Measurements from ENCODE around the gene RARRES2. TPM values are rescaled to one million over a fixed set of nuclear protein-coding genes. Genes with fewer than 3 reads are reported as not detected.
A peak's percentile ranks its signal among the peaks of the same experiment; 100 is the strongest.
"Not testable (repeated sequence)": the region's sequence is repeated elsewhere in the genome, so short reads cannot be mapped to it uniquely, and the experiment has no call there.

The RARRES2 gene
- polyA plus RNA-seq (ENCODE audit: insufficient read length in 3 of 3), result 10 to 100 TPM; 40.9 to 55.6 (median 54.0) TPM
- long read RNA-seq, donor 1, transcript RARRES2-201 (6 exons, 740 nt), result major isoform, 54 of 66 reads
- long read RNA-seq, donor 1, transcript RARRES2-202 (5 exons, 1,618 nt), result minor isoform, 10 of 66 reads
- long read RNA-seq, donor 1, partial matches to known transcripts, result 0 of 66 reads
- long read RNA-seq, donor 1, other reads (novel, unspliced or antisense), result 0 of 66 reads
- long read RNA-seq, donor 2, transcript RARRES2-201 (6 exons, 740 nt), result major isoform, 39 of 46 reads
- long read RNA-seq, donor 2, transcript RARRES2-202 (5 exons, 1,618 nt), result minor isoform, 5 of 46 reads
- long read RNA-seq, donor 2, partial matches to known transcripts, result 0 of 46 reads
- long read RNA-seq, donor 2, other reads (novel, unspliced or antisense), result 0 of 46 reads
- long read RNA-seq, donor 3, transcript RARRES2-201 (6 exons, 740 nt), result major isoform, 53 of 63 reads
- long read RNA-seq, donor 3, transcript RARRES2-202 (5 exons, 1,618 nt), result minor isoform, 9 of 63 reads
- long read RNA-seq, donor 3, partial matches to known transcripts, result 0 of 63 reads
- long read RNA-seq, donor 3, other reads (novel, unspliced or antisense), result 0 of 63 reads
- long read RNA-seq, donor 4, transcript RARRES2-201 (6 exons, 740 nt), result major isoform, 56 of 73 reads
- long read RNA-seq, donor 4, transcript RARRES2-202 (5 exons, 1,618 nt), result minor isoform, 10 of 73 reads
- long read RNA-seq, donor 4, partial matches to known transcripts, result 5 of 73 reads
- long read RNA-seq, donor 4, other reads (novel, unspliced or antisense), result 0 of 73 reads
- long read RNA-seq, donor 5, transcript RARRES2-202 (5 exons, 1,618 nt), result minor isoform, 7 of 31 reads
- long read RNA-seq, donor 5, transcript RARRES2-201 (6 exons, 740 nt), result major isoform, 20 of 31 reads
- long read RNA-seq, donor 5, partial matches to known transcripts, result 0 of 31 reads
- long read RNA-seq, donor 5, other reads (novel, unspliced or antisense), result 0 of 31 reads
- long read RNA-seq, donor 6, transcript RARRES2-201 (6 exons, 740 nt), result major isoform, 19 of 26 reads
- long read RNA-seq, donor 6, partial matches to known transcripts, result 0 of 26 reads
- long read RNA-seq, donor 6, other reads (novel, unspliced or antisense), result 0 of 26 reads
- long read RNA-seq, donor 7, transcript RARRES2-202 (5 exons, 1,618 nt), result minor isoform, 9 of 65 reads
- long read RNA-seq, donor 7, transcript RARRES2-201 (6 exons, 740 nt), result major isoform, 45 of 65 reads
- long read RNA-seq, donor 7, partial matches to known transcripts, result 6 of 65 reads
- long read RNA-seq, donor 7, other reads (novel, unspliced or antisense), result 0 of 65 reads
- long read RNA-seq, donor 8, transcript RARRES2-201 (6 exons, 740 nt), result major isoform, 109 of 141 reads
- long read RNA-seq, donor 8, transcript RARRES2-202 (5 exons, 1,618 nt), result minor isoform, 16 of 141 reads
- long read RNA-seq, donor 8, partial matches to known transcripts, result 14 of 141 reads
- long read RNA-seq, donor 8, other reads (novel, unspliced or antisense), result 0 of 141 reads
- long read RNA-seq, donor 9, transcript RARRES2-202 (5 exons, 1,618 nt), result minor isoform, 15 of 74 reads
- long read RNA-seq, donor 9, transcript RARRES2-201 (6 exons, 740 nt), result major isoform, 50 of 74 reads
- long read RNA-seq, donor 9, partial matches to known transcripts, result 5 of 74 reads
- long read RNA-seq, donor 9, other reads (novel, unspliced or antisense), result 0 of 74 reads
- long read RNA-seq, donor 10, transcript RARRES2-201 (6 exons, 740 nt), result major isoform, 26 of 34 reads
- long read RNA-seq, donor 10, transcript RARRES2-202 (5 exons, 1,618 nt), result minor isoform, 6 of 34 reads
- long read RNA-seq, donor 10, partial matches to known transcripts, result 0 of 34 reads
- long read RNA-seq, donor 10, other reads (novel, unspliced or antisense), result 0 of 34 reads
- long read RNA-seq, donor 11, transcript RARRES2-201 (6 exons, 740 nt), result major isoform, 34 of 37 reads
- long read RNA-seq, donor 11, partial matches to known transcripts, result 0 of 37 reads
- long read RNA-seq, donor 11, other reads (novel, unspliced or antisense), result 0 of 37 reads
- long read RNA-seq, donor 12, transcript RARRES2-202 (5 exons, 1,618 nt), result minor isoform, 10 of 75 reads
- long read RNA-seq, donor 12, transcript RARRES2-201 (6 exons, 740 nt), result major isoform, 62 of 75 reads
- long read RNA-seq, donor 12, partial matches to known transcripts, result 0 of 75 reads
- long read RNA-seq, donor 12, other reads (novel, unspliced or antisense), result 0 of 75 reads
- long read RNA-seq, donor 13, transcript RARRES2-202 (5 exons, 1,618 nt), result minor isoform, 6 of 25 reads
- long read RNA-seq, donor 13, transcript RARRES2-201 (6 exons, 740 nt), result major isoform, 19 of 25 reads
- long read RNA-seq, donor 13, partial matches to known transcripts, result 0 of 25 reads
- long read RNA-seq, donor 13, other reads (novel, unspliced or antisense), result 0 of 25 reads
- long read RNA-seq, donor 14, transcript RARRES2-204 (4 exons, 1,907 nt), result minor isoform, 5 of 60 reads
- long read RNA-seq, donor 14, transcript RARRES2-202 (5 exons, 1,618 nt), result minor isoform, 7 of 60 reads
- long read RNA-seq, donor 14, transcript RARRES2-201 (6 exons, 740 nt), result major isoform, 47 of 60 reads
- long read RNA-seq, donor 14, partial matches to known transcripts, result 0 of 60 reads
- long read RNA-seq, donor 14, other reads (novel, unspliced or antisense), result 0 of 60 reads
- long read RNA-seq, donor 15, transcript RARRES2-201 (6 exons, 740 nt), result major isoform, 57 of 69 reads
- long read RNA-seq, donor 15, partial matches to known transcripts, result 6 of 69 reads
- long read RNA-seq, donor 15, other reads (novel, unspliced or antisense), result 0 of 69 reads
- long read RNA-seq, donor 16, transcript RARRES2-202 (5 exons, 1,618 nt), result minor isoform, 7 of 50 reads
- long read RNA-seq, donor 16, transcript RARRES2-201 (6 exons, 740 nt), result major isoform, 42 of 50 reads
- long read RNA-seq, donor 16, partial matches to known transcripts, result 0 of 50 reads
- long read RNA-seq, donor 16, other reads (novel, unspliced or antisense), result 0 of 50 reads

GRCh38 chr7:150341263-150342120, at the start of gene RARRES2:
Gene RARRES2 (minus strand): TSS chr7:150341629. CDS start chr7:150340609, 1,020 bp downstream.
- no peak for DNase-seq

- no peak for DNase-seq
Measured at GRCh38 chr7:150390205-150390604, 48.8 kb upstream of the RARRES2 start.

- DNase-seq, result no peak
Measured at GRCh38 chr7:150389532-150389816, 48.0 kb upstream of the RARRES2 start.

- DNase-seq, result no peak
Measured at GRCh38 chr7:150388709-150389531, 47.5 kb upstream of the RARRES2 start.

- no peak for DNase-seq
Measured at GRCh38 chr7:150388306-150388705, 46.9 kb upstream of the RARRES2 start.

GRCh38 chr7:150385884-150386283, 44.5 kb upstream of the RARRES2 start:
- DNase-seq, result not testable (repeated sequence)

- no peak for DNase-seq
Measured at GRCh38 chr7:150385302-150385723, 43.9 kb upstream of the RARRES2 start.

GRCh38 chr7:150384406-150385301, 43.2 kb upstream of the RARRES2 start:
- no peak for DNase-seq

GRCh38 chr7:150383710-150384397, 42.4 kb upstream of the RARRES2 start:
- DNase-seq, result peak; percentile 79

GRCh38 chr7:150382844-150383225, 41.4 kb upstream of the RARRES2 start:
- no peak for DNase-seq

- DNase-seq, result no peak
Measured at GRCh38 chr7:150382123-150382843, 40.9 kb upstream of the RARRES2 start.

- DNase-seq, result no peak
Measured at GRCh38 chr7:150381785-150382122, 40.3 kb upstream of the RARRES2 start.

GRCh38 chr7:150381096-150381495, 39.7 kb upstream of the RARRES2 start:
- no peak for DNase-seq

GRCh38 chr7:150380463-150380862, 39.0 kb upstream of the RARRES2 start:
- no peak for DNase-seq
